ENCODE measurements around the gene RAMACL. TPM values are rescaled to one million over a fixed set of nuclear protein-coding genes. Genes with fewer than 3 reads are reported as not detected.

RAMACL gene
- total RNA-seq, 6 experiments from 2014 or later: 2.0 to 3.6 (median 2.8) TPM

- Mint-ChIP-seq H3K27ac (peak overlapping the region; percentile 77), H3K9me3 (peaks cover 4% of the 10 kb centered on the region), H3K36me3 (ENCODE audit: low read depth) (peaks cover 11% of the 10 kb centered on the region), H3K4me1 (ENCODE audit: low read depth) (peaks cover 55% of the 10 kb centered on the region), H3K27me3 (ENCODE audit: insufficient read depth) (peaks cover 1% of the 10 kb centered on the region; the same call in 1 of the 2 replicates), H3K4me3 (peak overlapping the region; percentile 39)
- no peak for DNase-seq
- no peak for TF ChIP-seq CTCF (IDR thresholded peaks at IDR 0.05)
Measured at GRCh38 chr6:166620478-166621113, 34.1 kb upstream of the RAMACL start.

GRCh38 chr6:166619912-166620311 lies 33.4 kb upstream of the RAMACL start:
- Mint-ChIP-seq H3K36me3 (ENCODE audit: low read depth) (peaks cover 15% of the 10 kb centered on the region), H3K9me3 (peaks cover 4% of the 10 kb centered on the region), H3K4me1 (ENCODE audit: low read depth) (peaks cover 53% of the 10 kb centered on the region), H3K27me3 (ENCODE audit: insufficient read depth) (no peaks in the 10 kb centered on the region; the same call in 1 of the 2 replicates), H3K27ac (peak overlapping the region; percentile 77), H3K4me3 (peak overlapping the region; percentile 39)
- no peak for TF ChIP-seq CTCF (IDR thresholded peaks at IDR 0.05)
- DNase-seq: peak; percentile 95

GRCh38 chr6:166618866-166619761 lies 32.6 kb upstream of the RAMACL start:
- Mint-ChIP-seq H3K9me3 (peaks cover 4% of the 10 kb centered on the region), H3K4me3 (peak overlapping the region; percentile 39), H3K27ac (peak overlapping the region; percentile 77), H3K4me1 (ENCODE audit: low read depth) (peaks cover 54% of the 10 kb centered on the region), H3K36me3 (ENCODE audit: low read depth) (peaks cover 15% of the 10 kb centered on the region), H3K27me3 (ENCODE audit: insufficient read depth) (peaks cover 1% of the 10 kb centered on the region)
- DNase-seq: peak; percentile 77
- TF ChIP-seq CTCF (IDR thresholded peaks at IDR 0.05): no peak

- H3K27me3 Mint-ChIP-seq (ENCODE audit: insufficient read depth): peaks cover 1% of the 10 kb centered on the region
- H3K27ac Mint-ChIP-seq: peak overlapping the region; percentile 77
- peaks cover 4% of the 10 kb centered on the region for H3K9me3 Mint-ChIP-seq
- H3K4me1 Mint-ChIP-seq (ENCODE audit: low read depth): peaks cover 51% of the 10 kb centered on the region
- H3K4me3 Mint-ChIP-seq: no peak overlapping the region
- H3K36me3 Mint-ChIP-seq (ENCODE audit: low read depth): peaks cover 15% of the 10 kb centered on the region
- DNase-seq: no peak
- no peak for TF ChIP-seq CTCF (IDR thresholded peaks at IDR 0.05)
Measured at GRCh38 chr6:166618251-166618650, 31.8 kb upstream of the RAMACL start.

- peaks cover 4% of the 10 kb centered on the region for H3K9me3 Mint-ChIP-seq
- no peak overlapping the region for H3K4me3 Mint-ChIP-seq
- H3K36me3 Mint-ChIP-seq (ENCODE audit: low read depth): peaks cover 15% of the 10 kb centered on the region
- H3K4me1 Mint-ChIP-seq (ENCODE audit: low read depth): peaks cover 48% of the 10 kb centered on the region
- no peak overlapping the region for H3K27ac Mint-ChIP-seq
- H3K27me3 Mint-ChIP-seq (ENCODE audit: insufficient read depth): peaks cover 1% of the 10 kb centered on the region
- DNase-seq: no peak
- no peak for TF ChIP-seq CTCF (IDR thresholded peaks at IDR 0.05)
Measured at GRCh38 chr6:166617359-166617758, 30.9 kb upstream of the RAMACL start.

All from HFFc6 (cell line).